GM12878 (cell line): Measurements from ENCODE around the gene BCAS3. TPM values are rescaled to one million over a fixed set of nuclear protein-coding genes. Genes with fewer than 3 reads are reported as not detected.

Experiments used
- ATAC-seq: fragments of 200-7000 bp; cut with Tn5 transposase; 3 replicates; pipeline ENCODE4 v1.9.1; 2020; ENCODE audit warnings: mild to moderate bottlenecking, moderate library complexity
- BruUV-seq: library from RNA; stranded (reverse); fragments of 400-500 nt; replicated peaks from 2 replicates; lab custom pipeline; 2021; lab: Mats Ljungman, UMichigan
- CTCF ChIA-PET: fragments of 300-600 bp; sonication (Branson Sonifier 250); formaldehyde crosslinking; extraction: SDS; loops from one replicate; lab custom pipeline; 2021; ENCODE audit warnings: inconsistent platforms; lab: Yijun Ruan, JAX
- POLR2A ChIA-PET: fragments of 350-600 bp; formaldehyde crosslinking; extraction: SDS; loops from one replicate; lab custom pipeline; 2021; ENCODE audit warnings: inconsistent platforms; lab: Charles Lee
- RAD21 ChIA-PET: fragments of 300-600 bp; sonication (Branson Sonifier 250); formaldehyde crosslinking; loops from one replicate; lab custom pipeline; 2023; ENCODE audit warnings: antibody characterized with exemption; ENCODE audit not compliant: unreplicated experiment; lab: Charles Lee
- SMC1A ChIA-PET: fragments of 300-600 bp; sonication (Branson Sonifier 250); formaldehyde crosslinking; loops from one replicate; lab custom pipeline; 2023; ENCODE audit not compliant: unreplicated experiment, uncharacterized antibody; lab: Charles Lee
- DNase-seq: peaks from one replicate; pipeline ENCODE4 v3.0.0-alpha.2; 2011; ENCODE audit warnings: low read depth, low spot score
- FAIRE-seq: peaks from 3 replicates; lab custom pipeline; 2011; peaks lifted over from hg19 to GRCh38; lab: Jason Lieb, UNC
- H2AFZ ChIP-seq: 2 replicates; pipeline ENCODE4 v1.6.0; 2011; ENCODE audit warnings: low read depth, low read length, control low read depth; ENCODE audit not compliant: control insufficient read depth
- H3K27ac ChIP-seq: 2 replicates; pipeline ENCODE4 v1.5.1; 2011; ENCODE audit warnings: control low read depth; ENCODE audit not compliant: control insufficient read depth, insufficient read depth
- H3K27me3 ChIP-seq, 2 experiments: replicated peaks in 1 of 2; 2 replicates each; pipeline versions ENCODE4 v1.6.0 to v1.6.1; 2011; ENCODE audit warnings: low read length in 1 of 2; ENCODE audit not compliant: control insufficient read depth in 2 of 2, insufficient read depth in 2 of 2
- H3K36me3 ChIP-seq, 2 experiments: 2 replicates each; pipeline ENCODE4 v1.5.1; 2011; ENCODE audit warnings: low read length in 1 of 2; ENCODE audit not compliant: control insufficient read depth in 2 of 2, insufficient read depth in 2 of 2
- H3K4me1 ChIP-seq: 2 replicates; pipeline ENCODE4 v1.6.1; 2011; ENCODE audit warnings: mild to moderate bottlenecking, low read length, moderate library complexity, mixed read lengths; ENCODE audit not compliant: control insufficient read depth, insufficient read depth
- H3K4me2 ChIP-seq: 2 replicates; pipeline ENCODE4 v1.6.0; 2011; ENCODE audit warnings: control low read depth; ENCODE audit not compliant: control insufficient read depth, insufficient read depth
- H3K4me3 ChIP-seq: fragments of 200-600 bp; sonication (generic); 2 replicates; pipeline ENCODE4 v1.5.1; 2016
- H3K79me2 ChIP-seq: 2 replicates; pipeline ENCODE4 v1.6.0; 2011; ENCODE audit warnings: low read length; ENCODE audit not compliant: control insufficient read depth, insufficient read depth
- H3K9ac ChIP-seq: 2 replicates; pipeline ENCODE4 v1.8.0; 2011; ENCODE audit warnings: low read length, control low read depth, mixed read lengths; ENCODE audit not compliant: control insufficient read depth, insufficient read depth
- H3K9me3 ChIP-seq: replicated peaks from 3 replicates; pipeline ENCODE4 v1.5.1; 2011; ENCODE audit warnings: mild to moderate bottlenecking, low read length; ENCODE audit not compliant: control insufficient read depth, insufficient read depth
- H4K20me1 ChIP-seq: 2 replicates; pipeline ENCODE4 v1.6.0; 2011; ENCODE audit not compliant: control insufficient read depth, insufficient read depth
- E2F8 ChIP-seq: fragments of 450-650 bp; IDR thresholded peaks from 2 replicates; pipeline ENCODE4 v1.6.1; 2018; ENCODE audit warnings: mild to moderate bottlenecking, low read depth, moderate library complexity; ENCODE audit not compliant: partially characterized antibody
- ELK1 ChIP-seq: IDR thresholded peaks from 2 replicates; pipeline ENCODE4 v1.6.1; 2012; ENCODE audit warnings: low read depth, low read length, improper control_type of control experiment
- HCFC1 ChIP-seq: fragments of 150-350 bp; IDR thresholded peaks from 2 replicates; pipeline ENCODE4 v1.6.1; 2014; ENCODE audit warnings: low read length
- HDAC2 ChIP-seq: fragments of 200-600 bp; sonication (generic); IDR thresholded peaks from 2 replicates; pipeline ENCODE4 v1.6.1; 2017
- IRF4 ChIP-seq: IDR thresholded peaks from 2 replicates; pipeline ENCODE4 v1.6.1; 2011; ENCODE audit warnings: low read depth, low read length
- JUND ChIP-seq: IDR thresholded peaks from 2 replicates; pipeline ENCODE4 v1.6.1; 2012; ENCODE audit warnings: low read depth, mild to moderate bottlenecking, low read length, improper control_type of control experiment, moderate library complexity
- NBN ChIP-seq: fragments of 450-650 bp; IDR thresholded peaks from 2 replicates; pipeline ENCODE4 v1.6.1; 2016
- NFYA ChIP-seq: IDR thresholded peaks from 2 replicates; pipeline ENCODE4 v1.6.1; 2011; ENCODE audit warnings: low read depth, mild to moderate bottlenecking, low read length, improper control_type of control experiment, borderline replicate concordance
- NR2F1 ChIP-seq: fragments of 450-650 bp; conservative IDR thresholded peaks from 2 replicates; pipeline ENCODE4 v1.6.1; 2017; ENCODE audit warnings: mild to moderate bottlenecking
- NRF1 ChIP-seq: conservative IDR thresholded peaks from 2 replicates; pipeline ENCODE4 v1.6.1; 2011; ENCODE audit warnings: mild to moderate bottlenecking, low read depth, low read length, improper control_type of control experiment
- POLR2AphosphoS5 ChIP-seq: IDR thresholded peaks from 2 replicates; pipeline ENCODE4 v1.6.1; 2011; ENCODE audit warnings: mild to moderate bottlenecking, low read length, inconsistent platforms
- RAD51 ChIP-seq: fragments of 450-650 bp; IDR thresholded peaks from 2 replicates; pipeline ENCODE4 v1.6.1; 2016; ENCODE audit warnings: moderate library complexity, mild to moderate bottlenecking, inconsistent platforms
- SMAD1 ChIP-seq: fragments of 450-650 bp; IDR thresholded peaks from 2 replicates; pipeline ENCODE4 v1.6.1; 2018; ENCODE audit warnings: mild to moderate bottlenecking, low read depth; ENCODE audit not compliant: partially characterized antibody
- WGBS: methylation state at CpG from one replicate; pipeline ENCODE4 v1.1.6; 2016; ENCODE audit warnings: low lambda C conversion rate; ENCODE audit not compliant: insufficient replicate concordance, insufficient coverage; ENCODE audit errors: missing lambda C conversion rate; 5-methylcytosine and 5-hydroxymethylcytosine counted together
- in situ Hi-C: fragments of 300-500 bp; cut with MboI; formaldehyde crosslinking; loops from 9 replicates; pipeline ENCODE4 v1.14.3; 2018; ENCODE audit warnings: mixed read lengths
- intact Hi-C: fragments of 100-400 bp; cut with micrococcal nuclease; formaldehyde crosslinking; loops from one replicate; pipeline ENCODE4 v1.14.2; 2022; ENCODE audit not compliant: unreplicated experiment
- polyA plus RNA-seq, 11 experiments: library from polyadenylated mRNA; depleted of rRNA in 4 of 11; unstranded in 6 of 11; stranded (reverse) in 5 of 11; fragments of >200 nt; fragmentation: Nextera tagmentation in 4 of 11; fragmentation: Illumina TruSeq in 1 of 11; extraction: Ambion mirVana in 4 of 11; extraction: Trizol in 1 of 11; gene quantifications; 1 replicate in 1 of 11; 2 replicates in 10 of 11; pipeline versions ENCODE4 v1.2.1 to v1.2.3, GENCODE V29; 2011 to 2016; ENCODE audit warnings: inconsistent platforms in 2 of 11, missing spikeins in 2 of 11, low read depth in 1 of 11
- total RNA-seq, 4 experiments: library from RNA; depleted of rRNA in 3 of 4; stranded (reverse); fragments of >200 nt in 3 of 4; fragmentation: Illumina TruSeq in 1 of 4; extraction: Trizol in 1 of 4; gene quantifications; 2 replicates each; pipeline versions ENCODE4 v1.2.1 to v1.2.3, GENCODE V29; 2013 to 2021

BCAS3 gene
- total and polyA plus RNA-seq, 10 of the 15 experiments (the other 5 are each of a cell fraction or from before 2014, with no cell fraction given): 2.1 to 11.0 (median 6.6) TPM

GRCh38 chr17:60887614-60888028 is 210.0 kb downstream of the BCAS3 start (continued):
- TF ChIP-seq NFYA: no peak
- TF ChIP-seq, all 136 proteins: peak for 0

- RAD21 ChIA-PET: no interaction called here
- FAIRE-seq (no peak), DNase-seq (no peak), ATAC-seq (no peak)
- Histone ChIP-seq H4K20me1 (no peaks in the 10 kb centered on the region), H3K4me2 (no peak overlapping the region), H3K9ac (no peak overlapping the region), H3K79me2 (no peaks in the 10 kb centered on the region), H3K36me3 (no peaks in the 10 kb centered on the region), H3K4me1 (no peaks in the 10 kb centered on the region), H3K27ac (no peak overlapping the region), H2AFZ (no peak overlapping the region), H3K27me3 (no peaks in the 10 kb centered on the region), H3K9me3 (no peaks in the 10 kb centered on the region), H3K4me3 (no peak overlapping the region)
- WGBS: 72% methylated on average over 5 of the region's 5 CpGs
- SMC1A ChIA-PET: no interaction called here
- CTCF ChIA-PET: no interaction called here
- in situ Hi-C loops: no loop called here
- no peak for TF ChIP-seq NR2F1
- no peak for TF ChIP-seq IRF4
- no TSS peak for BruUV-seq
- POLR2A ChIA-PET: no interaction called here
- intact Hi-C loops: no loop called here
Observed at GRCh38 chr17:60888812-60889709, 211.4 kb downstream of the BCAS3 start.

GRCh38 chr17:60891149-60891548 is 213.5 kb downstream of the BCAS3 start:
- H3K9ac ChIP-seq: no peak overlapping the region
- no peaks in the 10 kb centered on the region for H3K79me2 ChIP-seq
- no peaks in the 10 kb centered on the region for H3K9me3 ChIP-seq
- 3% methylated on average over 2 of the region's 2 CpGs for WGBS
- intact Hi-C loops (no loop called here), in situ Hi-C loops (no loop called here)
- no TSS peak for BruUV-seq
- H3K4me3 ChIP-seq: no peak overlapping the region
- ChIA-PET RAD21 (no interaction called here), SMC1A (no interaction called here), POLR2A (no interaction called here), CTCF (no interaction called here)
- no peak overlapping the region for H3K27ac ChIP-seq
- DNase-seq (no peak), ATAC-seq (no peak), FAIRE-seq (no peak)
- no peaks in the 10 kb centered on the region for H4K20me1 ChIP-seq
- H3K4me1 ChIP-seq: no peaks in the 10 kb centered on the region
- H3K4me2 ChIP-seq: no peak overlapping the region
- no peaks in the 10 kb centered on the region for H3K27me3 ChIP-seq
- H3K36me3 ChIP-seq: no peaks in the 10 kb centered on the region
- no peak overlapping the region for H2AFZ ChIP-seq
- TF ChIP-seq SMAD1 (no peak), HDAC2 (no peak), NBN (no peak), POLR2AphosphoS5 (no peak), ELK1 (no peak), HCFC1 (no peak), RAD51 (no peak), E2F8 (no peak), NRF1 (no peak), JUND (no peak)
